NCI-H2227 (cell line): Measurements from ENCODE around the gene FYTTD1.
"Not testable (repeated sequence)": the region's sequence is repeated elsewhere in the genome, so short reads cannot be mapped to it uniquely, and the experiment has no call there.

ENCODE experiments used
- DNase-seq: peaks from one replicate; lab custom pipeline; 2025; ENCODE audit not compliant: unreplicated experiment; lab: John Stamatoyannopoulos, UW

Gene FYTTD1

DNA sequence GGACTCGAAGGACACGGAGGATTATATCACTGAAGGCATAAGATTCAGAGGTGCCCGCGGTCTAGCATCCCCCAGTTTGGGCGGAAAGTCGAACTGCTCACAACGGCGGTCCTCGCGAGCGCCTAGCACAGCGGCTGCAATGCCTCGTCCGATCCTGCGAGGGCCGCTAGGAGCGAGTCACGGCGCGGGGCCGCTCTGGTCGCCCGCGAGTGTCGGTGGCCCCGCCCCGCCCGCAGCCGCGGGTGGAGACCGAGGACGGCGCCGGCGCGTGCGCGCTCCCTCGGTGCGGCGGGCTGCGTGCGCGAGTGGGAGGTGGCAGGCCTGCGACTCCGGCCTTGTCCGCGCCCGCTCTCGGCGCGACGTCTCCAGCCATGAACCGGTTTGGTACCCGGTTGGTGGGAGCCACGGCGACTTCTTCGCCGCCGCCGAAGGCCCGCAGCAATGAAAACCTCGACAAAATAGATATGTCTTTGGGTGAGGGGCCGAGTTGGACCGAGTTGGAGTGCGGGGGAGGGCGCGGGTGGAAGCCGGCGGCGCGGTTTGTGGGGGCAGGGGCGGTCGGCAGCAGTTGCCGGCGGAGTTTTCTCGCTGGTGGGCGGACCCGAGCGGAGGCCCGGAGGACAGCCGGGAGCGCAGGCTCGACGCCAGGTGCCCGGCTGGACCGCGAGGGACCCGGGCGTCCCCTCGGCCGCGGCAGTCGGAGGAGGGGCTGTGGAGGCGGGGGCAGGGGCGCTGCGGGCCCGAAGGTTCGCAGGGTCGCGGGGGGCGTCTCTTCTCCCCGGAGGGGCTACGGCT is at the start of gene FYTTD1:
Gene FYTTD1 (plus strand): TSS at position 283 of the 795 bp plus-strand sequence. CDS start 89 bp downstream, at position 372.
- peak; percentile 96 for DNase-seq

GRCh38 chr3:197700095-197700494 is 49.6 kb upstream of the FYTTD1 start:
- no peak for DNase-seq

- no peak for DNase-seq
These were observed 47.8 kb upstream of the FYTTD1 start for GRCh38 chr3:197701841-197702240.

GRCh38 chr3:197706658-197707057 is 43.0 kb upstream of the FYTTD1 start:
- no peak for DNase-seq

- DNase-seq: no peak
These were observed 40.5 kb upstream of the FYTTD1 start for GRCh38 chr3:197709135-197709534.

- DNase-seq: not testable (repeated sequence)
These were observed 38.7 kb upstream of the FYTTD1 start for GRCh38 chr3:197710965-197711364.

DNA sequence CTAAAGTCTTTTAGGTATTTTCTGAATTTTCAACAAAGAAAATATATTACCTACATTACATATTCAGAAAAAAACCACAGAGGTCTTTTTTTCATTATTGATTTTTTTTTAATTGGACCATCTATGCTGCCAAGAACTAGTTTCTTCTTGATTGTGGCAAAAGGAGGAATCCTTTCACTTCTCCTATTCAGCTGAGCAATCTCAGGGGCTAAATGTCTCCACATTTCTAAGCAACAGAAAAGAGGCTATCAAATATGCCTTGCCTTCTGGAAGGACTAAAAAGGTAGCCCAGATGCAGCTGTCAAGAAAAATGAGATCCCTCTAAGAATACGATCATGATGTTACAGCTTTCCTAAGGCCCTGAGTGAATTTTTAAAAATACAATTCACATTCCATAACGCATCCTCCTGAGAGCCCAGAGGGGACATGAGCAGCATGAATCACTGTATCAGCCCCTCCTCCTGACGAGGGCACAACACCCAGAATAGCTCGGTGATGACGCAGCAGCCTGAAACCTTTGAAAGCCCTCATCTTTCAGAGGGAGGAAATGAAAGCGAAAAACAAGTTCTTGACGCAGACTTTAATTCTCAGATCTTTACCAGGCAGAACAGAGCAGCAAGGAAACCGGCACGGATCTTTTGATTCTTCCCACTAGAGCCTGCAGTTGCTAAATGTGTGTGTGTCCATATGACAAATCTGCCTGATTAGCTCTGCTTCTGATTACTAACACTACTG is 37.5 kb upstream of the FYTTD1 start:
- DNase-seq: peak; percentile 83

- no peak for DNase-seq
These were observed 36.2 kb upstream of the FYTTD1 start for GRCh38 chr3:197713477-197713822.

GRCh38 chr3:197714251-197714650 is 35.4 kb upstream of the FYTTD1 start:
- no peak for DNase-seq

DNA sequence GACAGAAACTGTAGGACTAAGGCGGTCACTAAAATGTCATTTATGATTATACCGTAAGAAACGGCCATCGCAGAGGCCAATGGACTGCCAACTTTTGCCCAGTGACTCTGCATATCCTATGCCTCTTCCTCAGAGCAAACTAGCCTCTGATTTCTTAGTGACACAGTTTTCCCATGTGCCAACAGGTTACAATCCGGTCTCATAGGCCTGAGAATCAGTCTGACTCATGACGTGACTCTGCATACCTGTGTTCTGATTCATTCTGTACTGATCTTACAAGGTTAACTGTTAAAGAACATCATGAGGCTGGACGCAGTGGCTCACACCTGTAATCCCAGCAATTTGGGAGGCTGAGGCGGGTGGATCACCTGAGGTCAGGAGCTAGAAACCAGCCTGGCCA is 30.8 kb upstream of the FYTTD1 start:
- DNase-seq: no peak

DNA sequence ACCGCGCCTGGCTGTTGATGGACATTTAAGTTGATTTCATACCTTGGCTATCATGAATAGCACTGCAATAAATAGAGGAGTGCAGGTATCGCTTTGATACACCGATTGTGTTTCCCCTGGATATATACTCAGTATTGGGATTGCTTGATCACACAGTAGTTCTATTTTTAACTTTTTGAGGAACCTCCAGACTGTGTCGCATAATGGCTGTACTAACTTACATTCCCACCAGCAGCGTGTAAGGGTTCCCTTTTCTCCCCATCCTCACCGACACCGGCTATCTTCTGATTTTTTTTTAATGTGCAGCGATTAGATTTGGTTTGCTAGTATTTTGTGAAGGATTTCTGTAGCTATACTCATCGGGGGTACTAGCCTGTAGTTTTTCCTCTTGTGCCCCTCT is 29.0 kb upstream of the FYTTD1 start:
- no peak for DNase-seq

GRCh38 chr3:197722734-197723133 is 26.9 kb upstream of the FYTTD1 start:
- DNase-seq: no peak

DNA sequence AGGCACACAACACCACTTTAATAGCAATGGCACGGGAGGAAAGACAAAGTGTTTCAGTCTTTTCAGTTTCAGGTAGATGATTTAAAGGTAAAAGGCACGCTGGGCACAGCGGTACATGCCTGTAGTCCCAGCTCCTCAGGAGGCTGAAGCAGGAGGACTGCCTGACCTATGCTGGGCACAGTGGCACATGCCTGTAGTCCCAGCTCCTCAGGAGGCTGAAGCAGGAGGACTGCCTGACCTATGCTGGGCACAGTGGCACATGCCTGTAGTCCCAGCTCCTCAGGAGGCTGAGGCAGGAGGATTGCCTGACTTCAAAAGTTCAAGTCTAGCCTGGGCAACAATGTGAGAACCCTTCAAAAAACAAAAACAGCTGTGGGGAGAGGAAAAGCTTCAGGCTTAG is 21.8 kb upstream of the FYTTD1 start:
- not testable (repeated sequence) for DNase-seq

DNA sequence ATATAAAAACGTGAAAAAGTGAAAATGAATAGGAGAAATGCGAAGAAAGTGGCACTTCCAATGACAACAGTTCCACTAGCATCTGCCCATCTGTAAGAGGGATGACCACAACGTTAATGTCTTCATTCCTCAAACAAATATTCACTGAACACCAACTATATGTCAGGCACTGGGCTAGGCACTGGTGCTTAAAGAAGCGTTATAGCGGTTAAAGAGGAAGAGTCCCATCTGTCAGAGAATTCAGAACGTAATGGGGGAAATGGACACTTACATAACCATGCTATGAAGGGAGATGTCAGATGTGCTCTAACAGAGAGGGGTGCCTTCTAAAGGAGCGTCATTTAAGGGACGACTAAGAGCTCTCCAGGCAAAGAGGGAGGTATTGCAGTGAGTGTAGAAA is 21.2 kb upstream of the FYTTD1 start:
- DNase-seq: no peak

- DNase-seq: no peak
These were observed 19.5 kb upstream of the FYTTD1 start for GRCh38 chr3:197730200-197730599.

GRCh38 chr3:197730770-197731169 is 18.9 kb upstream of the FYTTD1 start:
- DNase-seq: not testable (repeated sequence)

DNA sequence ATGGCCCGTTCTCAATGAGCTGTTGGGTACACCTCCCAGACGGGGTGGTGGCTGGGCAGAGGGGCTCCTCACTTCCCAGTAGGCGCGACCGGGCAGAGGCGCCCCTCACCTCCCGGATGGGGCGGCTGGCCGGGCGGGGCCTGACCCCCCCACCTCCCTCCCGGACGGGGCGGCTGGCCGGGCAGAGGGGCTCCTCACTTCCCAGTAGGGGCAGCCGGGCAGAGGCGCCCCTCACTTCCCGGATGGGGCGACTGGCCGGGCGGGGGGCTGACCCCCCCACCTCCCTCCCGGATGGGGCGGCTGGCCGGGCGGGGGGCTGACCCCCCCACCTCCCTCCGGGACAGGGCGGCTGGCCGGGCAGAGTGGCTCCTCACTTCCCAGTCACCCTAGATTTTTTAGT is 18.2 kb upstream of the FYTTD1 start:
- DNase-seq: not testable (repeated sequence)

GRCh38 chr3:197733042-197733441 is 16.6 kb upstream of the FYTTD1 start:
- DNase-seq: no peak

- DNase-seq: no peak
These were observed 14.9 kb upstream of the FYTTD1 start for GRCh38 chr3:197734667-197735318.

DNA sequence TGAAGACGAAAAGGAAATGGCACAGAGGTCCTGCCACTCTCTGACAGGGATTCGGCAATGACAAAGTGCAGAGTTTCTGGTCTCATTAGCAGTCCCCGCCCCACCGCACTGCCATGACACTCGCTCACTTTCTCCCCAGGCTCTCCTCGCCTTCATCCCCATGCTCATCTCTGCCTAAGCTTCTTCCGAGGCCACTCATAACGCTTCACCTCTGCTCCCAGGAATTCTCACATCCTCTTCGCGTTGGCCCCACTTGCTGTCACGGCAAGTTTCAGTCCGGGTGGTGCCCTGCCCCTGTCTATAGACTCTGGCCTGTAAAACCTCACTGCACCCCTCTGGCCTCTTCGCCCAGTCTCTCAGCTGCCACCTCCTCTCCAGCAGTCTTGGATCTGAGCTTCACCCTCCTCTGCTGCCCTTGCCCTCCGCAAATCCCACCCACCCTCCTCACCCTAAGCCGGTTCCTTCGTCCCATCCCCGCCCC is 13.6 kb upstream of the FYTTD1 start:
- peak; percentile 13 for DNase-seq

- DNase-seq: peak; percentile 98
These were observed 13.0 kb upstream of the FYTTD1 start, which contains the start of gene RUBCN for GRCh38 chr3:197736491-197737318. TSS of gene RUBCN (minus strand) at chr3:197736904. CDS start at chr3:197736719, 185 bp downstream.
